Testis (tissue), 2 donors: ENCODE measurements around the gene XRN2.

Experiments used
- CTCF ChIP-seq, 3 experiments: fragments of 450-650 bp in 2 of 3; fragments of 200-600 bp in 1 of 3; sonication (generic) in 1 of 3; IDR thresholded peaks; one replicate each; pipeline ENCODE4 v1.5.1; 2016 to 2019; ENCODE audit warnings: antibody characterized with exemption in 3 of 3, mild to moderate bottlenecking in 2 of 3, moderate library complexity in 1 of 3
- POLR2A ChIP-seq: fragments of 450-650 bp; IDR thresholded peaks from one replicate; pipeline ENCODE4 v1.6.1; 2017; ENCODE audit warnings: antibody characterized with exemption, mild to moderate bottlenecking, moderate library complexity

GRCh38 chr20:21322083-21322710 is 19.1 kb downstream of the XRN2 start:
- TF ChIP-seq CTCF (IDR thresholded peaks at IDR 0.05) (no peak), POLR2A (no peak)
